AML-193 (cell line): Measurements from ENCODE around the gene RECQL.
A peak's percentile ranks its signal among the peaks of the same experiment; 100 is the strongest.
"Not testable (repeated sequence)": the region's sequence is repeated elsewhere in the genome, so short reads cannot be mapped to it uniquely, and the experiment has no call there.

Experiments
- DNase-seq, 2 experiments: peaks; one replicate each; lab custom pipeline; 2025; lab: John Stamatoyannopoulos, UW

RECQL gene

DNA sequence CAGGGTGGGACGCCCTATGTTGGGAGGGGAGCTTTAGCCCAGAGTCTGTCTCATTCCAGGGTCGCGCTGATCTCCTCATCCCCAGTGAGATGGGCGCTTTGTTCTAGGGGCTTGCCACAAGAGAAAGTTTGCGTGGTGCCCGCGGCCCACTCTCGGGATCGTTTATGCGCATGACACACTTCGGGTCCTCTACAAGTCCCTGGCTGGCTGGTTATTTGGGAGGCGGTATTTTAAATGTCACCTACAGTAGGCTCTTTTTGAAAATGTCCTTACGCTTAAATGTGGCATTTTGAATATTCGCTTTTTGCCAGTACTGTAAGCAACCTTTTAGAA, 695 bp upstream of the RECQL start:
- peak in 1 of 2 experiments; percentile 3 for DNase-seq

DNA sequence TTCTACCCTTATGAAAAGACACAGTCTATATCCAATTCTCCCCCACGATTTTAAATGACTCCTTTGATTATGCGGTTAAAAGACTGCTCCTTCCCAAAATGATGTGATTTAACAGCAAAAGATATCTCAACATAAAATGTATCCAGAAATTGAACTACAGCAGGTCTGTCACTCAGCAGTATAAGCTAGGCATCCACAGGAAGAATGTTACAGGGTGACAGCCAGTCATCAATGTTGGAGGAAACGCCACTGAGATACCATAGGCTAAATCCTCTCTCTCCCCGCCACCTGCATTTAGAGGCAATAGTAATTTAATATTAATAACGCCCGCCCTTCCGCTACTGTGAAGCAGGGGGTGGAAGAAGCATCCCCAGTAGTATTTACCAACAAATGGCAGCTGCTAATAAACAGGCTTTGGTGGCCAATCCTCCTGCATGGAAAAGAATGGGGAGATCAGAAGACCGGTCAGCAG, 613 bp downstream of the RECQL start:
- DNase-seq: no peak

DNA sequence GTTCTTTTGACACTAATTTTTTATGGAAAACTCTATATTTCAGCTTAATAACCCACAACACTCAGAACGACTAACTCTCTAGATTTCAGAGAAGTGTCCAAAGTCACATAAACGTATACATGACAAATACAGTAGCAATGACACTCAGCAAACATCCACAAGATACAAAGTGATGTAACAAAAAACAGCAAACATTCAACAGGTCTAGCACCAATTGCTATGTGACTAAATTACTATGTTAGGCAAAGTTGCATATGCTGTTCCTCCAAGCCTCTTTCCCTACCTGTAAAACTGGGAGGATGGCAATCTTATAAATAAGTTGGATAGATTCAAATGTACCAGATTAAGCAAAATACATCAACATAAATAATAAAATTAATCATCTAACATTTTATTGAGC, 1.7 kb downstream of the RECQL start:
- no peak for DNase-seq

DNA sequence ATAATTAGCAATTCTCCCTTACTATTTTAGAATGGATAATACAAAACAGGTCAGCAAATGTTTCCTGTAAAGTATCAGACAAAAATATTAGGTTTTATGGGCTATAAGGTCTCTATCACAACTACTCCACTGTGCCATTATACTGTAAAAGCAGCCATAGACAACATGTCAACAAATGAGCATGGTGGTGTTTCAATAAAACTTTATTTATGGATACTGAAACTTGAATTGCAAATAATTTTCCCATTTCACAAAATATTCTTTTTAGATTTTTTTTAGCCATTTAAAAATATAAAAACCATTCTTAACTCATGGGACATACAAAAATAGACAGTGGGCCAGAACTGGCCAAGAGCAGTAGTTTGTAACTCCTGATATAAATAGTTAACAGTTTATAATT, 15.4 kb downstream of the RECQL start:
- no peak for DNase-seq

DNA sequence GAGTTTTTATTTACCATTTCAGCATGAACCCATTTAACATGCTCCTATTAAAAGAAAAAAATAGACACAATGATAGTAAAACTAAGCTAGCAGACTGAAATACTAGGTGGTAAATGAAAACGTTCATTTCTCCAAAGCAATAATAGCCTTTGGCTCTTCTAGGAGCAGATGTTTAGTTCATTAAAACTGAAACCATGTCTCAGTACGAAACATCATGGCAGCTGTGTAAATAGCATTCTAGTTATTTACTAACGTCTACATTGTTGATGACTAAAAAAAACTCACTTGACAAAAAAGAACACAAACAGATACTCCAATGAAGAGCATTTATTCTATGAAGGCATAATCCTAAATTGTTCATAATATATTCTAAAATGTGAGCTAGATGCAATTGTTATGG, 17.9 kb downstream of the RECQL start:
- DNase-seq: no peak

DNA sequence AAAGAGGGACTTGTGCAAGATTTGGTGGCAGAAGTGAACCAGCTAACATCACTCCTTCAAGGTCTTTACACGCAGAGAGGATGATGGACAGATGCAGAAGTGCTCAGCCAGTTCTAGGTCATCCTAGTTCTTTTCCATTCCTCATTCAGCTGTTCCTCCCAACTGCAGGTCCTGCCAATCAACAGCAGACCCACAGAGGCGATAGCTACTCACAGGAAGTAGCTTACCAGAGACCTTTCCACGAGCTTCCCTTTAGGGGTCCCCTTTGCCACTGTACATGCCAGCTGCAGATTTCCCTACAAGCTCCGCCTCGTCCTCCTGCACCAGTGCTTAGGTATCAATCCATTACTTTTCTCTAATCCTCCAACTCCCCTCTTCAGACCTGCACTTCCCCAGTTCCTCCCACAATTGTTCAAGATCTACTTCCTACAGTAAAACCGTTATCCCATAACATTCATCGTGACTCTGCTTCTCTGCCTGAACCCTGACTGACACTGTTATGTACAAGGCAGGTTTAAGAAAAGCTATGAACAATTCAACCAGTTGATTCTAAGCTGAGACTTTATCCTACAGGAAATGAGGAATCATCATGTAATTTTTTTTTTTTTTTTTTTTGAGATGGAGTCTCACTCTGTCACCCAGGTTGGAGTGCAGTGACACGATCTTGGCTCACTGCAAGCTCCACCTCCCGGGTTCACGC, 22.5 kb downstream of the RECQL start:
- no peak for DNase-seq

DNA sequence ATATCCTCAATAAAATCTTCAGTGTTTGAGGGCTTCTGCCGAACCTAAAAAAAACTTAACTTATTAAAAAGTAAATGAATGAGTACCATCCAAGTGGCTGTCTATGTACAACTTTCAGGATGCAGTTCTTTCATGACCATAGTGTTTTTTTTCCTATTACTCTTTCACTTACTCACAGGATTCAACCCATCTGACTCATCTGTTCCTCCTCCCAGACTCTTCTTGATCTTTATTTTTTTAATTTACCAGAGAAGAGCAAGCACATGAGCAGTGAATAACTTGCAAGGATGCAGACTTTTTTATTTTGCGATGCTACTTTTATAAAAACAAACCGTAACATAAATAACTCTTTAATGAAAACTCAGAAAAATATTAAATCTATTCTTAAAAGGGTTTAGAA, 24.5 kb downstream of the RECQL start:
- no peak for DNase-seq

DNA sequence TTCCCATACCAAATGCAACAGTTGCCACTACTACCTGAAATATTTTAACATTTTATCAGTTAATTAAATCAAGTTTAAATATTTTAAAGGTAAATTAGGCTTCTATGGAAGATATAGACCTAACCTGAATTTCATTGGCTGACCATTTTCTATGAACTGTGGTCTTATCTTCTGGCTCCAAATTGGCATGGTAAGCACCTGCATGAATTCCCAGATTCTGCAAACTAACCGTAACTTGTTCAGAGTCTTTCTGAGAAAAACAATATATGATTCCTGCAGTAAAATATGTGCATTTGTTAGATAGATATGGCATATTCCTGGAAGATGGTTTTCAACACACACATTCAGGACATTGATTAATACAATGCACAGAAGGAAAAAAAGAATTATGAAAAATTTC, 25.9 kb downstream of the RECQL start:
- no peak for DNase-seq

DNA sequence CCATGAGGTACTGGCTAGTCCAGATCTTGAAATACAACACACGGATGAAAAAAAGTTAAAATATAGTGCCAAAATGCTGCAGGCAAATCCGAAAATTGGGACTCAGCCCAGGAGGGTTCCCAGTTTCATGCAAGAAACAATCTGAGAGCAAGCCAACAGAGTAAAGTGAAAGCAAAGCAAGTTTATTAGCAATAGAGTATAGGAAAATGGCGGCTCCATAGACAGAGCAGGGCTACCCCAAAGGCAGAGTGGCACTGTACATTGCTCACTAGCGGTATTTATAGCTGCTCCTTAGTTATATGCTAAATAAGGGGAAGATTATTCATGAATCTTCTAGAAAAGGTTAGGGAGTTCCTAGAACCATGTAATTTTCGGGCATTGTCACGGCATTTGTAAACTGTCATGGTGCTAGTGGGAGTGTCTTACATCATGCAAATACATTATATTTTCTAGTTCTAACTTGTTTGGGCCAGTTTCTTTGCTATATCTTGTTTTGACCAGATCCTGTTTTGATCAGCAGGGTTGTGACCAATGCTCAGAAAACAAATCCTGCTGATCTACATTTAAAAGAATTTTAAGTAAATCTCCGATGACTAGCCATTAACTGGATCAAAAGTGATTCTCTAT, 29.1 kb downstream of the RECQL start:
- DNase-seq: no peak

DNA sequence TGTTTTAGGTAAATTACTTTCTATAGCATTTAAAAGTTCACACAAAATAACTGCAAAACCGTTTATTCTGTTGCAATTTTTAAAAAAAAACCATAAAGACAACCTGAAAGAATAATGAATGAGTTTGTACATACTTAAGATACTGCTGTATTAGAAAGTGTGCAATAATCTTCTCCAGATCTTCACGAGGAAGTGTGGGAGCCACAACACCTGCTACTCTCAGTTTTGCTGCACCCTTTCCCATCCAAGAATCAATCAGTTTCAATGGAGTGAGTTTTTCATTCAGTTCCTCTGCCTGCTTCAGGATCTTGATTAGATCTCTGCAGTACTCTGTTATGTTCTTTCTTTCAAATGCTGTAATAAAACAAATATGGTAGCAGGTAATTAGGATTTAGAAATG, 30.1 kb downstream of the RECQL start:
- DNase-seq: no peak

DNA sequence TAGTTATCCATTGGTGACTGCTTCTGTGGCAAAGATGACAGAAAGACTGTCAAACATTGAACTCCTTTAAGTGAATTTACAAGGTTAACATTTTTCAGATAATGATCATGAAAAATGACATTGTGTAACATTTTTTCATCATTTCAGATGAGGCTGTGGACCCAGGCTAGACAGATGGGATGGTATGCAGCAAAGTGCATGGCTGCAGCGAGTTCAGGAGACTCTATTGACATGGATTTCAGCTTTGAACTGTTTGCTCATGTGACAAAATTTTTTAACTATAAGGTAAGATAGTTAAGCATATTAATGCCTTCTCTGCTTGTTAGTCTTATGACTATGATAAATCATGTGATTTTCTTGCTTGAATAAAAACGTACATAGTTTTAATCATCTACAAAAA, 34.1 kb downstream of the RECQL start:
- not testable (repeated sequence) for DNase-seq

DNA sequence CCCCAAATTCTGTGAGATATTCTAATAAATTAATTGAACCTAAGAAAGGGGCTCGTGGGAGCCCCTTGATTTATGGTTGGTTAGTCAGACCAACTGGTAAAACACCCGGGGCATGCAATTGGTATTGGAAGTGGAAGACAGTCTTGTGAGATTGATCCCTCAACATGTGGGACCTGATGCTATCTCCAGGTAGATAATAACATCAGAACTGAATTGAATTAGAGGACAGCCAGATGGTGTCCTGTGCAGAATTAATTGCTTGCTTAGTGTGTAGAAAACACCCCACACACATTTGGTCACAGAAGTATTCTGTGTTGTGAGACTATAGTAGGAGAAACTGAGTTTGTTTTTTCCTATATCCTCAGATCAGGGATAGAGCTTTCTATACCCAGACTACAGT, 42.0 kb downstream of the RECQL start:
- DNase-seq: no peak

DNA sequence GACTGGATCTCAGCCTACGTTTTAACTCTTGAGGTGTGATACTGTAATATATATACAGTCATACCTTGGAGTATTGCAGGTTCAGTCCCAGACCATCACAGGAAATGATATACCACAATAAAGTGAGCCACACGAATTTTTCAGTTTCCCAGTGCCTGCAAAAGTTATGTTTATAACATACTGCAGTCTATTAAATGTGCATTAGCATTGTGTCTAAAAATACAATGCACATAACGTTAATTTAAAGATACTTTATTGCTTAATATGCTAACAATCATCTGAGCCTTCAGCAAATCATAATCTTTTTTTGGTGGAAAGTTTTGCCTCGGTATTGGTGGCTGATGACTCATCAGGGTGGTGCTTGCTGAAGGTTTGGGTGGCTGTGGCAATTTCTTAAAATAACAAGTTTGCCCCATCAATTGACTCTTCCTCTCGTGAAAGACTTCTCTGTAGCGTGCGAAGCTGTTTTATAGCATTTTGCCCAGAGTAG, 45.1 kb downstream of the RECQL start:
- DNase-seq: no peak

DNA sequence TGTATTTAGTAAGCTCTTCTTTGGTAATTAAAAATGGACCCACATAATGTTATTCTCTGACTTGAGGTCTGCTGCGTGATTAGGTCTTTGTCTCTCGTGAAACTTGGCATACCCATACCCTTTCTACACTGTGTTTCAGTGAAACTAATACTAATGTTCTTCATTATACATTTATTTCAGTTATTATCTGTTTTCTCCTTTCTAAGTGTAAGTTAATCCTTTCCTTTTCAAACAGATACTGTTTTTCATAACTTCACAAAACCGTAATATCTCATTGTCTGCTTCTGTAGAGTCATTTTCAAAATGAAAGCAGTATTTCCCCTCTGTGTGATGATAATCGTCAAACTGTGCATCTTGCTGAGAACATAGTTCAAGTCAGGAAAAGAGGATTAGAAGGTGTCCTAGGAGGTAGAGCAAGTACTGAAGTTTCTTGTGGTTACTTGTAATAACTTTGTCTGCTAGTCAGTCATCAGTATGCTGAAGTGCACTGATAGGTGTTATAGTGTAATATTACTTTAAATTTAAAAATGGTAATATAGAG, 48.1 kb downstream of the RECQL start:
- no peak for DNase-seq

DNA sequence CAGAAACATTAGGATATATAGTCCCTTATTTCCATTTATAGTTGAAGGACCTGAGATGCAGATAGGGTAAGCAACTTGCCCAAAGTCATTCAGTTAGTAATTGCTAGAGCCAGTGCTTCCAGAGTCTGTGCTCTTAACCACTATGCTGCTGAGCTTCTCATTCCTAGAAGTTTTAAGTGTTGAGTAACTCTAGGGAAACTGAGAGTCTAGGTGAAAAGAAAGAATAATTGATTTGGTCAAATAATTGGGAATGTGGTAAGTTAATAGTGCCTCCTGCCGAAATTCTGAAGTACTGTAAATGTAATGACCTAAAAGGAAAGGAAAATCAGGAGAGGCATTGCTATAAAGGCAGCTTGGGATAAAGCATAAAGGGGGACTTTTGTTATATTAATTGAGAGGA, 49.9 kb downstream of the RECQL start:
- no peak for DNase-seq

DNA sequence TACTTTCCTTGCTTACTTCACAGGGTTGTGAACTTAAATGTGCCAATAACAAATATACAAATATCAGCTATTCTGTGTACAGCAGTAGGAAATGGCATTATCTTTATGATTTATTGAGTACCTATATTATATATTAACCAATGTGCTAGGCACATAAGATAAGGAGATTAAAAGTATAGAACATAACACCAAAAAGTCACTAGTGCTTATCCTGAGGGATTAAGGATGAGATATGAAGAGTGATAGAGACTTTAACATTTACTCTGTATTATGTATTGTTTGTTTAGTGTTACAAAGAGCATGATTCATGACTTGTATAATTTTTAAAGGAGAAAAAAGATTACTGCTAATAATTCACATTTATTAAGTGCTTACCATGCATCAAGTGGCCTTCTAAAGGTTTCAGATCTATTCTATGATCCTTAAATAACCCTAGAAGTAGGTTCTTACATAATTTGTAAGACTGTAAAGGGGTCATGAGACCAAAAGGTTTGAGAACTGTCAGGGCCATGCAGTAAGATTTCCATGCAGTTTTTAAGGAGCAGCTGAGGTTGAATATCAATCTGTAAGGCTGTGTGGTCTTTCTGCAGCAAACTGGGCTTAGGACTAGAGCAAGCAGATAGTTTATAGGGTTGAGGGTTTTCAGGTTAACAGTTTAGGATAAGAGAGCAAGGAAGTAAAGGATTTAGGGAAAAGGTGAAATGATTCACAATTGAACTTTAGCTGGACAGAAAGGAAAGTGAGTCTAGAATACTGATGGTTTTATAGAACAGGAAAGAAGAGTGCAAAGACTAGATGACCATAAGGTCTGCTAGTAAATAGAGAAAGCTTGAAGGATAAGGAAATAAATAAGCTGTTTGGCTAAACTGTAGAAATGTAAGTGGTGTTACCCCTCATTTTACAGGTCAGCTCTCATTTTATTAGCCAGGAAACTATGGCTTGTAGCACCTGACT, 57.0 kb downstream of the RECQL start:
- no peak for DNase-seq

DNA sequence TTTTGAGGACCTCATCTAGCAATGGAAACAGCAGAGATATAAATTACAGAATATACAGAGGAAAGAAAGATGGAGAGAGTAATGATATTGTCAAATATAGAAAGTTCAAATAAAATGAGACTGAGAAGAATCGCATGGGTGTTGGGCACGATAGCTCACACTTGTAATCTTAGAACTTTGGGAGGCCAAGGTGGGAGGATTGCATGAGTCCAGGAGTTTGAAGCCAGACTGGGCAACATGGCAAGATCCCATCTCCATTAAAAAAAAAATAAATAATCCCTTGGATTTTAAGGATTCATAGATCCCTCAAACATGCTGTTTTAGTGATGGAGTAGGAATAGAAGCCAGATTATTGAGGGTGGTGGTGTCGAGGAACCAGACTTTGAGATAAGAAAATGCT, 62.1 kb downstream of the RECQL start:
- no peak for DNase-seq

DNA sequence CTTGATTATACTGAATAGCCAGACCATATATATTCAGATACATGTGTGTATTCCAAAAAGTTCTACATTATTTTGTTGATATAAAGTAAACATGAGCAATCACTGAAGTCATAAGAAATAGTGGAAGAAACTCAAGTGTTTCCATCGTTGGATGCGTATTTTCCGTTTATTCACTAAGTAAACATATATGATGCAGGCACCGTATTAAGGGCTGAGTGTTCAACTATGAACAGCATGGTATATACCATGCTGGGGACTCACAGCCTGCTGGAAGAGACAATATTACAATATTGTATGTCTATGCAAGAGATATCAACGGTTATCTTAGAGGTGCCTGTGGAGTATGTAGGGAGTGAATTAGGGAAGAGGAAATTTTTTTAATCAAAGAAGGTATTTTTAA, 62.8 kb downstream of the RECQL start:
- DNase-seq: no peak

DNA sequence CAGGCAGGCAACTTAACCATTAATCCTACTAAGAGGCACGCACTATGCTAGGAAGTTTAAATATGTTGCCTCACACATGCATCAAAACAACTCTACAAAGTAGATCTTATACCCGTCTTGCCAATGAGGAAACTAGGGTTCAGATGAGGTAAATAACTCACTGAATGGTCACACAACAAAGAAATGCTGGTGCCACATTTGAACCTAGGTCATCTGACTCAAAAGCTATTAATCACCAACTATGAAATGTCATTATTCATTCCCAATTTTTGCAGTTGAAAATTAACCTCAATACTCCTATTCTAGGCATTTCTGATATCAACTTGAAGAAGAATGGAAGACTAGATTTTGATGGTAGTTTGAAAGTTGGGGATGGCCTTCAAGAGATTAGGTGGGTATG, 66.7 kb downstream of the RECQL start:
- DNase-seq: no peak

DNA sequence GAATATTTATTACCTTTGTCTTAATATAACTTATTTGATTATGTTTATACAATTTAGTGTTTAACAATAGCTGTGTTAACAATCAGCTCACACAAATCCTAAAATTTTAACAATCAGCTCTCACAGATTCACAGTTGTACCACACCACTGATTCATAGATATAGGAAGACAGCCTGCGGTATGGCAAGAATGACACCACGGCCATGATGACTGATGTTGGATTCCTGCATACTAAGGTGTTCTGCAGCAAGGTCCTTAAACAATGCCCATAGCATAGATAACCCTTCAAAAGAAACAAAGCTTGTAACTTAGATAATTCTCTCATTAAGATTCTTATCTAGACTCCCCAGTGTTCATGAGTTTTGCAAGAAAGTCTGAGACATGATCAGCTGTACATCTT, 67.9 kb downstream of the RECQL start:
- no peak for DNase-seq

DNA sequence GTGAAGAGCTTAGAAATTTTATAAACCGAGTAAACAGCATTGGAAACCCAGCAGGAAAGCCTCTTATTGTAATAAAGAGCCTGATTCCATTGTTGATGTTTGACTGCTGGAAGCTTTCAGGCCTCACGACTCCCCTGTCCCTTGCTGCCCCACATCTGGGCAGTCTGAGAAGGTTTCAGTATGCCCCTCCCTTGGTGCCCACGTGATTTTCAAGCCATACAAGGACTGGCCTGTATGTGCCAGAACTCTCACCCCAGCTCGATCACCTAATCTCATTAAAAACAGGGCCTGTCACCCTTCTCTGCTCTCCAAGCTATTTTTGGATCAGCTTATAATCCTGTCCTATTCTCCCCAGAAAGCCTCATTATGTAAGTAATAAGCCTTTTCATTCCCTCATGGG, 71.4 kb downstream of the RECQL start:
- no peak for DNase-seq

DNA sequence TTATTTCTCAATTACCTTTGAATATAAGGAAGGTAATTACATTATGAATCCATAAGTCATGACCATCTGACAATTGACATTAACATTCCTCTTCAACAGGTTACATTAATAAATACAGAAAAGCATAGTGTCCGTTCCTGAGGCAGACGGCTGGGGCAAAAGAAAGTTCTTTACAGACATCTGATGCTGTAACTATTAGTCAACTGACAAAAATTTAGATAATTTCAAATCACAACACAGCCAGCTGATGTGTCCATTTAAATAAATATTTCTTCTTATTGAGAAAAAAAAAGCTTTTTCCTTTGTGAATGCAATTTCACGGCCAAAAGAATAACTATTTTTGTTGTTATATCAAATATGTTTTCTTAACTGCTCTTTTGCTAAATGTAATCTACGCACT, 73.2 kb downstream of the RECQL start:
- no peak for DNase-seq
